GM23338 (cell line): ENCODE data around the gene HAPLN3. TPM values are rescaled to one million over a fixed set of nuclear protein-coding genes. Genes with fewer than 3 reads are reported as not detected.

Experiments
- ATAC-seq: fragments of 200-7000 bp; cut with Tn5 transposase; 3 replicates; pipeline ENCODE4 v1.9.1; 2020
- DNase-seq: peaks from one replicate; pipeline ENCODE4 v3.0.0-alpha.2; 2015; ENCODE audit warnings: low spot score
- H2AFZ ChIP-seq: fragments of 200-600 bp; sonication (generic); 2 replicates; pipeline ENCODE4 v1.8.0; 2016; ENCODE audit warnings: antibody characterized with exemption, mild to moderate bottlenecking, moderate library complexity
- H3F3A ChIP-seq: fragments of 200-600 bp; sonication (generic); replicated peaks from 2 replicates; pipeline ENCODE4 v1.8.0; 2017; ENCODE audit warnings: antibody characterized with exemption, mixed run types, low read depth
- H3K27ac ChIP-seq: fragments of 200-600 bp; sonication (generic); 2 replicates; pipeline ENCODE4 v1.6.1; 2016; ENCODE audit warnings: low read depth
- H3K27me3 ChIP-seq: fragments of 200-600 bp; sonication (generic); 2 replicates; pipeline ENCODE4 v1.8.0; 2016; ENCODE audit warnings: mild to moderate bottlenecking, mixed run types, moderate library complexity; ENCODE audit not compliant: insufficient read depth
- H3K36me3 ChIP-seq: fragments of 200-600 bp; sonication (generic); 2 replicates; pipeline ENCODE4 v1.8.0; 2016; ENCODE audit warnings: mild to moderate bottlenecking; ENCODE audit not compliant: insufficient read depth
- H3K4me1 ChIP-seq: fragments of 200-600 bp; sonication (generic); 2 replicates; pipeline ENCODE4 v1.8.0; 2016; ENCODE audit warnings: mild to moderate bottlenecking, moderate library complexity; ENCODE audit not compliant: insufficient read depth
- H3K4me2 ChIP-seq: fragments of 200-600 bp; sonication (generic); 2 replicates; pipeline ENCODE4 v1.7.1; 2017; ENCODE audit warnings: mixed run types
- H3K4me3 ChIP-seq: fragments of 200-600 bp; sonication (generic); 2 replicates; pipeline ENCODE4 v1.6.1; 2016; ENCODE audit warnings: mixed run types
- H3K79me2 ChIP-seq: fragments of 200-600 bp; sonication (generic); replicated peaks from 2 replicates; pipeline ENCODE4 v1.8.0; 2017; ENCODE audit warnings: mild to moderate bottlenecking; ENCODE audit not compliant: insufficient read depth
- H3K9me2 ChIP-seq: fragments of 200-600 bp; sonication (generic); 2 replicates; pipeline ENCODE4 v1.8.0; 2017; ENCODE audit not compliant: insufficient read depth
- H4K20me1 ChIP-seq: fragments of 200-600 bp; sonication (generic); replicated peaks from 2 replicates; pipeline ENCODE4 v1.8.0; 2017; ENCODE audit warnings: mild to moderate bottlenecking; ENCODE audit not compliant: insufficient read depth
- H3K27ac Mint-ChIP-seq: 2 replicates; pipeline ENCODE4 v1.8.0; 2020; ENCODE audit warnings: inconsistent platforms, mild to moderate bottlenecking, moderate library complexity, mixed read lengths
- H3K27me3 Mint-ChIP-seq: 3 replicates; pipeline ENCODE4 v1.8.0; 2022; ENCODE audit warnings: low read depth, mild to moderate bottlenecking, moderate library complexity, mixed read lengths, inconsistent platforms; ENCODE audit not compliant: insufficient read depth, poor library complexity
- H3K36me3 Mint-ChIP-seq: 3 replicates; pipeline ENCODE4 v1.8.0; 2021; ENCODE audit warnings: low read depth, mild to moderate bottlenecking, inconsistent platforms, moderate library complexity, mixed read lengths
- H3K4me1 Mint-ChIP-seq: 3 replicates; pipeline ENCODE4 v1.8.0; 2020; ENCODE audit warnings: mild to moderate bottlenecking, inconsistent platforms, mixed read lengths
- H3K4me3 Mint-ChIP-seq: 3 replicates; pipeline ENCODE4 v1.8.0; 2021; ENCODE audit warnings: moderate library complexity, mild to moderate bottlenecking, inconsistent platforms, mixed read lengths
- H3K9me3 Mint-ChIP-seq: 3 replicates; pipeline ENCODE4 v1.8.0; 2020; ENCODE audit warnings: moderate library complexity, mild to moderate bottlenecking, inconsistent platforms, mixed read lengths
- ZNF462 ChIP-seq: fragments of 250-450 bp; sonication (Bioruptor Pico); IDR thresholded peaks from 2 replicates; pipeline ENCODE4 v1.5.0; 2020; ENCODE audit warnings: mild to moderate bottlenecking, moderate library complexity
- polyA plus RNA-seq: library from polyadenylated mRNA; unstranded; fragments of >200 nt; fragmentation: Nextera tagmentation; extraction: Ambion mirVana; gene quantifications from 2 replicates; pipeline ENCODE4 v1.2.1, GENCODE V29; 2016
- total RNA-seq: library from RNA; depleted of rRNA; stranded (reverse); fragments of >200 nt; shearing (Covaris generic); gene quantifications from 2 replicates; pipeline ENCODE4 v1.2.3, GENCODE V29; 2014
- TF ChIP-seq, protein P1 (sequence below), 2 experiments: fragments of 200-600 bp in 1 of 2; sonication (generic) in 1 of 2; conservative IDR thresholded peaks; 2 replicates each; pipeline versions ENCODE4 v1.5.1 to v1.6.1; 2016 to 2017; ENCODE audit warnings: antibody characterized with exemption in 2 of 2, low read depth in 2 of 2, mild to moderate bottlenecking in 2 of 2, moderate library complexity in 1 of 2

Gene HAPLN3
- total and polyA plus RNA-seq, 2 experiments from 2014 or later: 22.7 to 62.6 TPM

DNA sequence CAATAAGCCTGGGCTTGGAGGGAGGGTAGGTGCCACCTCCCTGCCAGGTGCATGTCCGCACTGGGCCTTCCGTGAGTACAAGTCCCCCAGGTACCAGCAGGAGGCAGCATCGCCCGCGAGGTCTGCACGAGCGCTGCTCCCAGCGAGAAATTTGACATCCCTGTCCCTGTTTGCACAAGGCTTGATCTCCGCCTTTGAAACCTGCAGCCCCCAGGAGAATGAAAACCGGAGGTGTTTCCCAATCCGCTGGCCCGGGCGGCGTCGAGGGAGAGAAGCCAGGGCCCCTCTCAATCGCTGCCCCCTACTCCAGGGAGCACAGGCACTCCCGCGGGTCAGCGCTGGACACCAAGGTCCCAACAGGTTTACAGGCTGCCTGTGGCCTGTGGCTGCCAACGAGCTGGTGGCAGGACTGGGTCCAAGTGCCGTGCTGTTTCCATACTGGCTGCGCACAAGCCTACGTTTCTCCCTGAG, 961 bp downstream of the HAPLN3 start:
- no peak overlapping the region for H3K27ac Mint-ChIP-seq
- DNase-seq (peak; percentile 96), ATAC-seq (peak; percentile 54)
- H3K27me3 ChIP-seq: peaks cover 4% of the 10 kb centered on the region; the same call in 1 of the 2 replicates
- H3K27me3 Mint-ChIP-seq: peaks cover 23% of the 10 kb centered on the region
- peaks cover 37% of the 10 kb centered on the region; the same call in 2 of the 3 replicates for H3K36me3 Mint-ChIP-seq
- H3K9me2 ChIP-seq: no peaks in the 10 kb centered on the region
- H3K4me1 Mint-ChIP-seq: peaks cover 39% of the 10 kb centered on the region
- peak overlapping the region; percentile 81 for H3K4me3 Mint-ChIP-seq
- H3F3A ChIP-seq: peaks cover 14% of the 10 kb centered on the region
- peak overlapping the region; percentile 90; the same call in 1 of the 2 replicates for H2AFZ ChIP-seq
- H3K4me3 ChIP-seq: peak overlapping the region; percentile 92
- no peaks in the 10 kb centered on the region for H3K79me2 ChIP-seq
- H3K4me1 ChIP-seq: peaks cover 34% of the 10 kb centered on the region
- H3K27ac ChIP-seq: no peak overlapping the region
- H3K4me2 ChIP-seq: peak overlapping the region; percentile 95
- peaks cover 4% of the 10 kb centered on the region; the same call in 1 of the 2 replicates for H4K20me1 ChIP-seq
- H3K9me3 Mint-ChIP-seq: no peaks in the 10 kb centered on the region
- TF ChIP-seq, protein P1, sequence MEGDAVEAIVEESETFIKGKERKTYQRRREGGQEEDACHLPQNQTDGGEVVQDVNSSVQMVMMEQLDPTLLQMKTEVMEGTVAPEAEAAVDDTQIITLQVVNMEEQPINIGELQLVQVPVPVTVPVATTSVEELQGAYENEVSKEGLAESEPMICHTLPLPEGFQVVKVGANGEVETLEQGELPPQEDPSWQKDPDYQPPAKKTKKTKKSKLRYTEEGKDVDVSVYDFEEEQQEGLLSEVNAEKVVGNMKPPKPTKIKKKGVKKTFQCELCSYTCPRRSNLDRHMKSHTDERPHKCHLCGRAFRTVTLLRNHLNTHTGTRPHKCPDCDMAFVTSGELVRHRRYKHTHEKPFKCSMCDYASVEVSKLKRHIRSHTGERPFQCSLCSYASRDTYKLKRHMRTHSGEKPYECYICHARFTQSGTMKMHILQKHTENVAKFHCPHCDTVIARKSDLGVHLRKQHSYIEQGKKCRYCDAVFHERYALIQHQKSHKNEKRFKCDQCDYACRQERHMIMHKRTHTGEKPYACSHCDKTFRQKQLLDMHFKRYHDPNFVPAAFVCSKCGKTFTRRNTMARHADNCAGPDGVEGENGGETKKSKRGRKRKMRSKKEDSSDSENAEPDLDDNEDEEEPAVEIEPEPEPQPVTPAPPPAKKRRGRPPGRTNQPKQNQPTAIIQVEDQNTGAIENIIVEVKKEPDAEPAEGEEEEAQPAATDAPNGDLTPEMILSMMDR (conservative IDR thresholded peaks at IDR 0.05; ENCODE audit: low read depth in 2 of 2): peak; percentile 84 to 98
- no peak for TF ChIP-seq ZNF462 (CRISPR knock-in tag)
- no peaks in the 10 kb centered on the region for H3K36me3 ChIP-seq
